GM23338 (cell line): ENCODE data around the gene CD82. TPM values are rescaled to one million over a fixed set of nuclear protein-coding genes. Genes with fewer than 3 reads are reported as not detected.

Source experiments
- ATAC-seq: fragments of 200-7000 bp; cut with Tn5 transposase; 3 replicates; pipeline ENCODE4 v1.9.1; 2020
- DNase-seq: peaks from one replicate; pipeline ENCODE4 v3.0.0-alpha.2; 2015; ENCODE audit warnings: low spot score
- H2AFZ ChIP-seq: fragments of 200-600 bp; sonication (generic); 2 replicates; pipeline ENCODE4 v1.8.0; 2016; ENCODE audit warnings: antibody characterized with exemption, mild to moderate bottlenecking, moderate library complexity
- H3F3A ChIP-seq: fragments of 200-600 bp; sonication (generic); replicated peaks from 2 replicates; pipeline ENCODE4 v1.8.0; 2017; ENCODE audit warnings: antibody characterized with exemption, mixed run types, low read depth
- H3K27ac ChIP-seq: fragments of 200-600 bp; sonication (generic); 2 replicates; pipeline ENCODE4 v1.6.1; 2016; ENCODE audit warnings: low read depth
- H3K27me3 ChIP-seq: fragments of 200-600 bp; sonication (generic); 2 replicates; pipeline ENCODE4 v1.8.0; 2016; ENCODE audit warnings: mild to moderate bottlenecking, mixed run types, moderate library complexity; ENCODE audit not compliant: insufficient read depth
- H3K36me3 ChIP-seq: fragments of 200-600 bp; sonication (generic); 2 replicates; pipeline ENCODE4 v1.8.0; 2016; ENCODE audit warnings: mild to moderate bottlenecking; ENCODE audit not compliant: insufficient read depth
- H3K4me1 ChIP-seq: fragments of 200-600 bp; sonication (generic); 2 replicates; pipeline ENCODE4 v1.8.0; 2016; ENCODE audit warnings: mild to moderate bottlenecking, moderate library complexity; ENCODE audit not compliant: insufficient read depth
- H3K4me2 ChIP-seq: fragments of 200-600 bp; sonication (generic); 2 replicates; pipeline ENCODE4 v1.7.1; 2017; ENCODE audit warnings: mixed run types
- H3K4me3 ChIP-seq: fragments of 200-600 bp; sonication (generic); 2 replicates; pipeline ENCODE4 v1.6.1; 2016; ENCODE audit warnings: mixed run types
- H3K79me2 ChIP-seq: fragments of 200-600 bp; sonication (generic); replicated peaks from 2 replicates; pipeline ENCODE4 v1.8.0; 2017; ENCODE audit warnings: mild to moderate bottlenecking; ENCODE audit not compliant: insufficient read depth
- H3K9me2 ChIP-seq: fragments of 200-600 bp; sonication (generic); 2 replicates; pipeline ENCODE4 v1.8.0; 2017; ENCODE audit not compliant: insufficient read depth
- H4K20me1 ChIP-seq: fragments of 200-600 bp; sonication (generic); replicated peaks from 2 replicates; pipeline ENCODE4 v1.8.0; 2017; ENCODE audit warnings: mild to moderate bottlenecking; ENCODE audit not compliant: insufficient read depth
- H3K27ac Mint-ChIP-seq: 2 replicates; pipeline ENCODE4 v1.8.0; 2020; ENCODE audit warnings: inconsistent platforms, mild to moderate bottlenecking, moderate library complexity, mixed read lengths
- H3K27me3 Mint-ChIP-seq: 3 replicates; pipeline ENCODE4 v1.8.0; 2022; ENCODE audit warnings: low read depth, mild to moderate bottlenecking, moderate library complexity, mixed read lengths, inconsistent platforms; ENCODE audit not compliant: insufficient read depth, poor library complexity
- H3K36me3 Mint-ChIP-seq: 3 replicates; pipeline ENCODE4 v1.8.0; 2021; ENCODE audit warnings: low read depth, mild to moderate bottlenecking, inconsistent platforms, moderate library complexity, mixed read lengths
- H3K4me1 Mint-ChIP-seq: 3 replicates; pipeline ENCODE4 v1.8.0; 2020; ENCODE audit warnings: mild to moderate bottlenecking, inconsistent platforms, mixed read lengths
- H3K4me3 Mint-ChIP-seq: 3 replicates; pipeline ENCODE4 v1.8.0; 2021; ENCODE audit warnings: moderate library complexity, mild to moderate bottlenecking, inconsistent platforms, mixed read lengths
- H3K9me3 Mint-ChIP-seq: 3 replicates; pipeline ENCODE4 v1.8.0; 2020; ENCODE audit warnings: moderate library complexity, mild to moderate bottlenecking, inconsistent platforms, mixed read lengths
- CREB1 ChIP-seq: fragments of 250-450 bp; sonication (Bioruptor Pico); IDR thresholded peaks from 2 replicates; pipeline ENCODE4 v1.5.0; 2020; ENCODE audit warnings: low read depth, mild to moderate bottlenecking, moderate library complexity
- CTCF ChIP-seq, 2 experiments: fragments of 200-600 bp in 1 of 2; sonication (generic) in 1 of 2; conservative IDR thresholded peaks; 2 replicates each; pipeline versions ENCODE4 v1.5.1 to v1.6.1; 2016 to 2017; ENCODE audit warnings: antibody characterized with exemption in 2 of 2, low read depth in 2 of 2, mild to moderate bottlenecking in 2 of 2, moderate library complexity in 1 of 2
- ETS1 ChIP-seq: IDR thresholded peaks from 2 replicates; pipeline ENCODE4 v1.6.1; 2016; ENCODE audit warnings: antibody characterized with exemption
- EZH2 ChIP-seq: fragments of 200-600 bp; sonication (generic); IDR thresholded peaks from one replicate; pipeline ENCODE4 v1.8.0; 2017; ENCODE audit warnings: antibody characterized with exemption, mild to moderate bottlenecking, low read depth; ENCODE audit not compliant: unreplicated experiment
- EZH2phosphoT487 ChIP-seq: fragments of 200-600 bp; sonication (generic); IDR thresholded peaks from one replicate; pipeline ENCODE4 v1.8.1; 2018; ENCODE audit warnings: antibody characterized with exemption; ENCODE audit not compliant: unreplicated experiment
- JUNB ChIP-seq: IDR thresholded peaks from one replicate; pipeline ENCODE4 v1.6.1; 2016; ENCODE audit warnings: antibody characterized with exemption; ENCODE audit not compliant: unreplicated experiment
- NANOG ChIP-seq: IDR thresholded peaks from 2 replicates; pipeline ENCODE4 v1.6.1; 2016; ENCODE audit warnings: antibody characterized with exemption, borderline replicate concordance
- POLR2AphosphoS5 ChIP-seq: IDR thresholded peaks from 2 replicates; pipeline ENCODE4 v1.6.1; 2016; ENCODE audit warnings: antibody characterized with exemption, low read depth
- REST ChIP-seq: IDR thresholded peaks from one replicate; pipeline ENCODE4 v1.6.1; 2018; ENCODE audit warnings: antibody characterized with exemption; ENCODE audit not compliant: unreplicated experiment
- STAT1 ChIP-seq: IDR thresholded peaks from one replicate; pipeline ENCODE4 v1.6.1; 2016; ENCODE audit warnings: antibody characterized with exemption; ENCODE audit not compliant: unreplicated experiment
- ZNF114 ChIP-seq: fragments of 250-450 bp; sonication (Bioruptor Pico); IDR thresholded peaks from 2 replicates; pipeline ENCODE4 v1.5.0; 2020; ENCODE audit warnings: mild to moderate bottlenecking, moderate library complexity
- ZNF331 ChIP-seq: fragments of 250-450 bp; sonication (Bioruptor Pico); IDR thresholded peaks from 2 replicates; pipeline ENCODE4 v1.5.0; 2020; ENCODE audit warnings: low read depth, mild to moderate bottlenecking, moderate library complexity
- ZNF462 ChIP-seq: fragments of 250-450 bp; sonication (Bioruptor Pico); IDR thresholded peaks from 2 replicates; pipeline ENCODE4 v1.5.0; 2020; ENCODE audit warnings: mild to moderate bottlenecking, moderate library complexity
- polyA plus RNA-seq: library from polyadenylated mRNA; unstranded; fragments of >200 nt; fragmentation: Nextera tagmentation; extraction: Ambion mirVana; gene quantifications from 2 replicates; pipeline ENCODE4 v1.2.1, GENCODE V29; 2016
- total RNA-seq: library from RNA; depleted of rRNA; stranded (reverse); fragments of >200 nt; shearing (Covaris generic); gene quantifications from 2 replicates; pipeline ENCODE4 v1.2.3, GENCODE V29; 2014

CD82 gene
- total and polyA plus RNA-seq, 2 experiments from 2014 or later = 4.4 to 4.9 TPM

GRCh38 chr11:44551456-44552139 is 13.9 kb upstream of the CD82 start:
- H3K9me3 Mint-ChIP-seq = peaks cover 3% of the 10 kb centered on the region; the same call in 2 of the 3 replicates
- no peaks in the 10 kb centered on the region for H3F3A ChIP-seq
- no peak overlapping the region for H3K4me2 ChIP-seq
- TF ChIP-seq JUNB = no peak
- no peak for TF ChIP-seq POLR2AphosphoS5
- no peak for TF ChIP-seq EZH2
- no peak for TF ChIP-seq STAT1
- TF ChIP-seq REST = no peak
- no peak for TF ChIP-seq ZNF114 (CRISPR knock-in tag)
- no peak for TF ChIP-seq CREB1
- no peak for TF ChIP-seq NANOG
- TF ChIP-seq EZH2phosphoT487 = no peak
- no peak for TF ChIP-seq ETS1
- no peak for TF ChIP-seq ZNF462 (CRISPR knock-in tag)
- no peak for TF ChIP-seq ZNF331
- no peak for TF ChIP-seq CTCF (conservative IDR thresholded peaks at IDR 0.05; ENCODE audit: low read depth in 2 of 2)
- H3K27ac ChIP-seq = no peak overlapping the region
- H3K4me1 Mint-ChIP-seq = no peaks in the 10 kb centered on the region; the same call in 2 of the 3 replicates
- no peak overlapping the region for H2AFZ ChIP-seq
- H3K36me3 Mint-ChIP-seq = no peaks in the 10 kb centered on the region
- DNase-seq (no peak), ATAC-seq (no peak)
- no peaks in the 10 kb centered on the region for H3K36me3 ChIP-seq
- no peak overlapping the region for H3K4me3 Mint-ChIP-seq
- H4K20me1 ChIP-seq = no peaks in the 10 kb centered on the region
- H3K4me1 ChIP-seq = no peaks in the 10 kb centered on the region
- H3K27me3 ChIP-seq = no peaks in the 10 kb centered on the region
- H3K79me2 ChIP-seq = no peaks in the 10 kb centered on the region
- H3K9me2 ChIP-seq = 0 out of 2 replicates have a peak, but pooled peaks cover 4% of the 10 kb centered on the region
- H3K27ac Mint-ChIP-seq = no peak overlapping the region
- peaks cover 6% of the 10 kb centered on the region for H3K27me3 Mint-ChIP-seq
- H3K4me3 ChIP-seq = no peak overlapping the region
